Vagina (tissue), 2 donors: ENCODE results near the gene CRKL. TPM values are rescaled to one million over a fixed set of nuclear protein-coding genes. Genes with fewer than 3 reads are reported as not detected.

Experiments used
- DNase-seq, 2 donors: peaks; one replicate each; pipeline ENCODE4 v3.0.0-alpha.2; 2017; ENCODE audit errors: extremely low spot score in 2 of 2
- H3K27ac ChIP-seq: fragments of 200-600 bp; sonication (generic); one replicate; pipeline ENCODE4 v1.5.1; 2019
- H3K27me3 ChIP-seq: fragments of 200-600 bp; sonication (generic); one replicate; pipeline ENCODE4 v1.5.1; 2019
- H3K36me3 ChIP-seq, 2 donors: fragments of 200-600 bp; sonication (generic); one replicate each; pipeline ENCODE4 v1.5.1; 2017 to 2019
- H3K4me1 ChIP-seq: fragments of 200-600 bp; sonication (generic); one replicate; pipeline ENCODE4 v1.5.1; 2019
- H3K4me3 ChIP-seq, 2 donors: fragments of 200-600 bp; sonication (generic); 1 replicate in 1 of 2; 2 replicates in 1 of 2; pipeline ENCODE4 v1.5.1; 2016 to 2019
- H3K9me3 ChIP-seq: fragments of 200-600 bp; sonication (generic); one replicate; pipeline ENCODE4 v1.5.1; 2019
- POLR2A ChIP-seq, 2 donors: fragments of 450-650 bp; IDR thresholded peaks; one replicate each; pipeline ENCODE4 v1.6.1; 2017; ENCODE audit warnings: antibody characterized with exemption in 2 of 2, mild to moderate bottlenecking in 2 of 2, moderate library complexity in 2 of 2
- POLR2AphosphoS5 ChIP-seq, 2 donors: sonication (generic); formaldehyde crosslinking; IDR thresholded peaks; one replicate each; pipeline ENCODE4 v1.9.0; 2017; ENCODE audit warnings: antibody characterized with exemption in 2 of 2, mild to moderate bottlenecking in 2 of 2, low read depth in 1 of 2; ENCODE audit not compliant: insufficient read depth in 1 of 2
- intact Hi-C: fragments of 100-400 bp; cut with DNase I; formaldehyde crosslinking; loops from one replicate; pipeline ENCODE4 v1.15.1; 2023
- total RNA-seq: library from RNA; depleted of rRNA; stranded (reverse); fragments of >200 nt; gene quantifications from one replicate; pipeline ENCODE4 v1.2.3, GENCODE V29; 2016
- TF ChIP-seq, protein P1 (sequence below), 3 experiments: fragments of 450-650 bp in 2 of 3; fragments of 200-600 bp in 1 of 3; sonication (generic) in 1 of 3; IDR thresholded peaks; one replicate each; pipeline ENCODE4 v1.5.1; 2017 to 2019; ENCODE audit warnings: antibody characterized with exemption in 3 of 3, mild to moderate bottlenecking in 2 of 3, moderate library complexity in 2 of 3

Gene CRKL
- total RNA-seq, 1 donor from 2014 or later, result 37.6 TPM

DNA sequence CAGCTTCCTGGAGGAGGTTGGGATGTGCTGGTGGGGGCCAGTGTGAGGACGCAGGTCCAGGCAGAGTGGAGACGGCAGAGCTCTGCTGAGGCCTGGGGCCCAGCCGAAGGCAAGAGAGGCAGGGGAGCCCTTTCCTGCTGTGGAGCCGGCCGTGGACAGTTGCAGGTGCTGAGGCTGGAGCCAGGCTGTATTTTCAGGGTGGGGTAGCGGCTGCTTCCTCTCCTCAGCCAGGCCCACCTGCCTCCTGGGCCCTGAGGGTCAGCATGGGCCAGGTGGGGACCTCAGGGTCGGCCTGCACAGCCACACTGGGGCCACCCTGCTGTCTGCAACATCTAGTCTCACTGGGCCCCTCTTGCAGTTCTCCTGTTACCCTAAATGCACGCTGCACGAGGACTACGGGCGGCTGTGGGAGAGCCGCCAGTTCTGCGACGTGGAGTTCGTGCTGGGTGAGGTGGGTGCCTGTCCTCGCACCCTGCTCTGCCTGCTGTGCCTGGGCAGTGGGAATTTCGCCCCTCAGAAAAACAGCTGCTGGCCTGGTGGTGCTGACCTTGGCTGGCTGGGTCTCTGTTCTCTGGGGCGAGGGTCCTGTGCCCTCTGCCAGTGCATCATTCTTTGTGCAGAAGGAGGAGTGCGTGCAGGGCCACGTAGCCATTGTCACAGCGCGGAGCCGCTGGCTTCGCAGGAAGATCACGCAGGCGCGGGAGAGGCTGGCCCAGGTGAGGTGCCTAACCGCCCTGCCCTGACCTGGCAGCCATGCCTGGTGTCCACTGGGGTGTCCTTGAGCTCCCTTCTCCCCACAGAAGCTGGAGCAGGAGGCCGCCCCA lies 76.3 kb downstream of the CRKL start:
- Histone ChIP-seq H3K27ac (no peak overlapping the region), H3K36me3 (peaks cover 0 to 33% of the 10 kb centered on the region in 2 donors), H3K27me3 (no peaks in the 10 kb centered on the region), H3K9me3 (no peaks in the 10 kb centered on the region), H3K4me1 (no peaks in the 10 kb centered on the region), H3K4me3 (no peak overlapping the region)
- TF ChIP-seq, protein P1, sequence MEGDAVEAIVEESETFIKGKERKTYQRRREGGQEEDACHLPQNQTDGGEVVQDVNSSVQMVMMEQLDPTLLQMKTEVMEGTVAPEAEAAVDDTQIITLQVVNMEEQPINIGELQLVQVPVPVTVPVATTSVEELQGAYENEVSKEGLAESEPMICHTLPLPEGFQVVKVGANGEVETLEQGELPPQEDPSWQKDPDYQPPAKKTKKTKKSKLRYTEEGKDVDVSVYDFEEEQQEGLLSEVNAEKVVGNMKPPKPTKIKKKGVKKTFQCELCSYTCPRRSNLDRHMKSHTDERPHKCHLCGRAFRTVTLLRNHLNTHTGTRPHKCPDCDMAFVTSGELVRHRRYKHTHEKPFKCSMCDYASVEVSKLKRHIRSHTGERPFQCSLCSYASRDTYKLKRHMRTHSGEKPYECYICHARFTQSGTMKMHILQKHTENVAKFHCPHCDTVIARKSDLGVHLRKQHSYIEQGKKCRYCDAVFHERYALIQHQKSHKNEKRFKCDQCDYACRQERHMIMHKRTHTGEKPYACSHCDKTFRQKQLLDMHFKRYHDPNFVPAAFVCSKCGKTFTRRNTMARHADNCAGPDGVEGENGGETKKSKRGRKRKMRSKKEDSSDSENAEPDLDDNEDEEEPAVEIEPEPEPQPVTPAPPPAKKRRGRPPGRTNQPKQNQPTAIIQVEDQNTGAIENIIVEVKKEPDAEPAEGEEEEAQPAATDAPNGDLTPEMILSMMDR (IDR thresholded peaks at IDR 0.05), result no peak
- no peak for TF ChIP-seq POLR2AphosphoS5 (IDR thresholded peaks at IDR 0.05; ENCODE audit: insufficient read depth in 1 of 2, low read depth in 1 of 2)
- TF ChIP-seq POLR2A (IDR thresholded peaks at IDR 0.05), result no peak
- intact Hi-C loops, result no loop called here
- no peak for DNase-seq

DNA sequence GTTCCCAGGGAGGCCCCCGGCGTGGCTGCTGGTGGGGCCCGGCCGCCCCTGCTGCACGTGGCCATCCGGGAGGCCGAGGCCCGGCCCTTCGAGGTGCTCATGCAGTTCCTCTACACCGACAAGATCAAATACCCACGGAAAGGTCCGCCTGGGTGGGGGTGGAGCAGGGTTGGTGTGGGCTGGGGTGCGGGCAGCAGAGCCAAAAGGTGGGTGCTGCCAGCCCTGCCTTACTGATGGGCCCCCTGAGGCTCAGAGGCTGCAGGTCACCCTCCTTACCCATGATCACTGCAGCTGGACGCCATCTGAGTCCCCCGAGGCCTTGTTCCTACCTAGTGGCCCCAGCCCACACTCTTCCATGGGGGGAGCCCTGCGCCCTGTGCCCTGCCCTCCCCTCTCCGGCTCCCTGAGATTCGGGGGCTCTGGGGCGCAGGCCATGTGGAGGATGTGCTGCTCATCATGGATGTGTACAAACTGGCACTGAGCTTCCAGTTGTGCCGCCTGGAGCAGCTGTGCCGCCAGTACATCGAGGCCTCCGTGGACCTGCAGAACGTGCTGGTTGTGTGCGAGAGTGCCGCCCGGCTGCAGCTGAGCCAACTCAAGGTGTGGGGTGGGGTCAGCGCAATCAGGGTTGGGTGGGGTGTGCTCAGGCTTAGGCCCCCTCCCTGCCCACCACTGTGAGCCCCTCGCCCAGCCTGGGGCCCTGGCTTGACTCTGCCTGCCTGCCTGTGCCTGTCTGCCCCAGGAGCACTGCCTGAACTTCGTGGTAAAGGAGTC lies 77.1 kb downstream of the CRKL start:
- peaks cover 0 to 36% of the 10 kb centered on the region in 2 donors for H3K36me3 ChIP-seq
- TF ChIP-seq POLR2A (IDR thresholded peaks at IDR 0.05), result no peak
- TF ChIP-seq, protein P1 (IDR thresholded peaks at IDR 0.05), result no peak
- TF ChIP-seq POLR2AphosphoS5 (IDR thresholded peaks at IDR 0.05; ENCODE audit: insufficient read depth in 1 of 2, low read depth in 1 of 2), result no peak
- no peaks in the 10 kb centered on the region for H3K27me3 ChIP-seq
- intact Hi-C loops, result no loop called here
- H3K4me3 ChIP-seq, result no peak overlapping the region
- H3K9me3 ChIP-seq, result no peaks in the 10 kb centered on the region
- no peak overlapping the region for H3K27ac ChIP-seq
- peaks cover under 1% of the 10 kb centered on the region for H3K4me1 ChIP-seq
- no peak for DNase-seq

- no peak overlapping the region for H3K4me3 ChIP-seq
- H3K27me3 ChIP-seq, result no peaks in the 10 kb centered on the region
- H3K9me3 ChIP-seq, result no peaks in the 10 kb centered on the region
- intact Hi-C loops, result no loop called here
- H3K27ac ChIP-seq, result no peak overlapping the region
- H3K4me1 ChIP-seq, result peaks cover 6% of the 10 kb centered on the region
- no peak for DNase-seq
- TF ChIP-seq, protein P1 (IDR thresholded peaks at IDR 0.05), result no peak
- TF ChIP-seq POLR2A (IDR thresholded peaks at IDR 0.05), result no peak
- TF ChIP-seq POLR2AphosphoS5 (IDR thresholded peaks at IDR 0.05; ENCODE audit: insufficient read depth in 1 of 2, low read depth in 1 of 2), result no peak
- peaks cover 0 to 41% of the 10 kb centered on the region in 2 donors for H3K36me3 ChIP-seq
These were observed 77.7 kb downstream of the CRKL start for GRCh38 chr22:20994902-20995241.

GRCh38 chr22:20995329-20996030 lies 78.3 kb downstream of the CRKL start:
- TF ChIP-seq, protein P1 (IDR thresholded peaks at IDR 0.05), result no peak
- TF ChIP-seq POLR2A (IDR thresholded peaks at IDR 0.05), result no peak
- Histone ChIP-seq H3K27me3 (no peaks in the 10 kb centered on the region), H3K4me3 (no peak overlapping the region), H3K4me1 (peaks cover 12% of the 10 kb centered on the region), H3K9me3 (no peaks in the 10 kb centered on the region), H3K27ac (no peak overlapping the region), H3K36me3 (peaks cover 0 to 47% of the 10 kb centered on the region in 2 donors)
- no peak for DNase-seq
- intact Hi-C loops, result no loop called here
